HCT116 (cell line): ENCODE results near the gene GRM3. TPM values are rescaled to one million over a fixed set of nuclear protein-coding genes. Genes with fewer than 3 reads are reported as not detected.

ENCODE experiments used
- ATAC-seq: fragments of 200-7000 bp; cut with Tn5 transposase; 2 replicates; pipeline ENCODE4 v1.9.1; 2020; ENCODE audit warnings: mild to moderate bottlenecking, moderate library complexity
- BruUV-seq: library from RNA; stranded (reverse); fragments of 400-500 nt; replicated peaks from 2 replicates; lab custom pipeline; 2021; lab: Mats Ljungman, UMichigan
- CTCF ChIA-PET: fragments of 300-600 bp; sonication (Branson Sonifier 250); formaldehyde crosslinking; loops from one replicate; lab custom pipeline; 2021; ENCODE audit warnings: antibody characterized with exemption; lab: Charles Lee
- POLR2A ChIA-PET: fragments of 300-600, 350-600 bp; sonication (Branson Sonifier 250); formaldehyde crosslinking; loops from one replicate; lab custom pipeline; 2021; ENCODE audit warnings: antibody characterized with exemption; lab: Charles Lee
- RAD21 ChIA-PET, 2 experiments: fragments of 300-600 bp; sonication (Branson Sonifier 250); formaldehyde crosslinking; loops; one replicate each; lab custom pipeline; 2023; ENCODE audit warnings: low total read pairs in 2 of 2; ENCODE audit not compliant: uncharacterized antibody in 2 of 2, unreplicated experiment in 2 of 2, low non-redundant PET in 1 of 2; lab: Charles Lee
- DNase-seq: peaks from one replicate; pipeline ENCODE4 v3.0.0-alpha.2; 2010; ENCODE audit warnings: low read depth, low spot score
- H2AFZ ChIP-seq: fragments of 200-600 bp; shearing (Covaris generic), sonication (generic); 2 replicates; pipeline ENCODE4 v1.6.1; 2017; ENCODE audit warnings: low read depth, mixed run types, mixed read lengths, antibody characterized with exemption, low read length; ENCODE audit not compliant: poor library complexity, severe bottlenecking
- H3K27ac ChIP-seq: 2 replicates; pipeline ENCODE4 v1.5.1; 2012; ENCODE audit warnings: low read depth, low read length
- H3K27me3 ChIP-seq: fragments of 200-600 bp; sonication (generic); 2 replicates; pipeline ENCODE4 v1.6.1; 2016; ENCODE audit warnings: mixed run types, low read length, mixed read lengths; ENCODE audit not compliant: insufficient read depth
- H3K36me3 ChIP-seq, 2 experiments: fragments of 200-500 bp in 1 of 2; fragments of 200-600 bp in 1 of 2; sonication (Bioruptor generic) in 1 of 2; sonication (generic) in 1 of 2; 2 replicates each; pipeline versions ENCODE4 v1.5.1 to v1.6.1; 2014 to 2016; ENCODE audit warnings: low read length in 2 of 2, inconsistent platforms in 1 of 2, mixed read lengths in 1 of 2, mixed run types in 1 of 2; ENCODE audit not compliant: insufficient read depth in 2 of 2, control insufficient read depth in 1 of 2
- H3K4me1 ChIP-seq, 2 experiments: fragments of 200-600 bp in 1 of 2; sonication (generic) in 1 of 2; 2 replicates each; pipeline versions ENCODE4 v1.5.1 to v1.6.1; 2012 to 2017; ENCODE audit warnings: low read length in 2 of 2, inconsistent platforms in 1 of 2, mild to moderate bottlenecking in 1 of 2, mixed read lengths in 1 of 2, mixed run types in 1 of 2, moderate library complexity in 1 of 2; ENCODE audit not compliant: insufficient read depth in 2 of 2, control insufficient read depth in 1 of 2
- H3K4me2 ChIP-seq: fragments of 200-600 bp; sonication (generic); 2 replicates; pipeline ENCODE4 v1.6.1; 2017; ENCODE audit warnings: mixed run types, low read length, mixed read lengths
- H3K4me3 ChIP-seq, 2 experiments: fragments of 200-600 bp in 1 of 2; sonication (generic) in 1 of 2; replicated peaks in 1 of 2; 2 replicates each; pipeline ENCODE4 v1.5.1; 2011 to 2016; ENCODE audit warnings: low read length in 2 of 2, control low read depth in 1 of 2, low read depth in 1 of 2, mild to moderate bottlenecking in 1 of 2, mixed read lengths in 1 of 2, mixed run types in 1 of 2
- H3K79me2 ChIP-seq: fragments of 200-600 bp; sonication (generic); 2 replicates; pipeline ENCODE4 v1.6.1; 2017; ENCODE audit warnings: mild to moderate bottlenecking, mixed run types, low read length, moderate library complexity, mixed read lengths; ENCODE audit not compliant: insufficient read depth
- H3K9ac ChIP-seq: fragments of 200-600 bp; sonication (generic); 2 replicates; pipeline ENCODE4 v1.6.1; 2016; ENCODE audit warnings: low read length, mixed read lengths
- H3K9me2 ChIP-seq: fragments of 200-600 bp; sonication (generic), shearing (Covaris generic); 2 replicates; pipeline ENCODE4 v1.6.1; 2017; ENCODE audit warnings: mixed run types, mild to moderate bottlenecking, moderate library complexity; ENCODE audit not compliant: insufficient read depth
- H3K9me3 ChIP-seq, 2 experiments: fragments of 200-500 bp in 1 of 2; fragments of 200-600 bp in 1 of 2; sonication (Bioruptor generic) in 1 of 2; sonication (generic) in 1 of 2; 2 replicates each; pipeline ENCODE4 v1.6.1; 2014 to 2017; ENCODE audit warnings: low read length in 2 of 2, mixed read lengths in 2 of 2, inconsistent platforms in 1 of 2, low read depth in 1 of 2, mild to moderate bottlenecking in 1 of 2, mixed run types in 1 of 2, moderate library complexity in 1 of 2; ENCODE audit not compliant: control insufficient read depth in 1 of 2, insufficient read depth in 1 of 2
- H4K20me1 ChIP-seq: fragments of 200-600 bp; sonication (generic), shearing (Covaris generic); 2 replicates; pipeline ENCODE4 v1.6.1; 2017; ENCODE audit warnings: mixed run types, mild to moderate bottlenecking, moderate library complexity; ENCODE audit not compliant: insufficient read depth
- CBX3 ChIP-seq: IDR thresholded peaks from 2 replicates; pipeline ENCODE4 v1.6.1; 2012; ENCODE audit warnings: low read depth
- CEBPB ChIP-seq: IDR thresholded peaks from 2 replicates; pipeline ENCODE4 v1.6.1; 2012; ENCODE audit warnings: low read depth
- EZH2phosphoT487 ChIP-seq: fragments of 200-600 bp; IDR thresholded peaks from 2 replicates; pipeline ENCODE4 v1.6.1; 2018; ENCODE audit warnings: antibody characterized with exemption, borderline replicate concordance
- FOSL1 ChIP-seq: IDR thresholded peaks from 2 replicates; pipeline ENCODE4 v1.6.1; 2012; ENCODE audit warnings: low read depth
- MAX ChIP-seq: IDR thresholded peaks from 2 replicates; pipeline ENCODE4 v1.6.1; 2012
- POLR2A ChIP-seq: IDR thresholded peaks from 2 replicates; pipeline ENCODE4 v1.7.0; 2011; ENCODE audit warnings: borderline replicate concordance; ENCODE audit not compliant: insufficient read depth, insufficient read length; ENCODE audit errors: extremely low read depth
- POLR2AphosphoS5 ChIP-seq: IDR thresholded peaks from 2 replicates; pipeline ENCODE4 v1.6.1; 2011; ENCODE audit warnings: mild to moderate bottlenecking, low read depth, low read length, moderate library complexity
- RAD21 ChIP-seq: IDR thresholded peaks from 2 replicates; pipeline ENCODE4 v1.6.1; 2012; ENCODE audit warnings: low read depth, mild to moderate bottlenecking
- SIN3A ChIP-seq: IDR thresholded peaks from 2 replicates; pipeline ENCODE4 v1.6.1; 2012; ENCODE audit warnings: low read depth
- SP1 ChIP-seq: IDR thresholded peaks from 2 replicates; pipeline ENCODE4 v1.6.1; 2012; ENCODE audit warnings: low read depth
- SRF ChIP-seq: IDR thresholded peaks from 2 replicates; pipeline ENCODE4 v1.6.1; 2012; ENCODE audit warnings: low read depth
- TCF7L2 ChIP-seq: IDR thresholded peaks from 2 replicates; pipeline ENCODE4 v1.7.0; 2011; ENCODE audit warnings: borderline replicate concordance, inconsistent platforms; ENCODE audit not compliant: insufficient read depth, insufficient read length; ENCODE audit errors: extremely low read depth
- YY1 ChIP-seq: IDR thresholded peaks from 2 replicates; pipeline ENCODE4 v1.6.1; 2011; ENCODE audit warnings: low read length, low read depth, moderate library complexity, mild to moderate bottlenecking; ENCODE audit not compliant: insufficient replicate concordance; ENCODE audit errors: extremely low read depth
- ZBTB33 ChIP-seq: IDR thresholded peaks from 2 replicates; pipeline ENCODE4 v1.6.1; 2011; ENCODE audit warnings: mild to moderate bottlenecking, low read length, moderate library complexity; ENCODE audit not compliant: insufficient replicate concordance; ENCODE audit errors: extremely low read depth
- ZFX ChIP-seq: fragments of 450-650 bp; IDR thresholded peaks from 2 replicates; pipeline ENCODE4 v1.6.1; 2017
- ZNF274 ChIP-seq: fragments of 200-500 bp; sonication (Bioruptor generic); IDR thresholded peaks from 2 replicates; pipeline ENCODE4 v1.6.1; 2014; ENCODE audit warnings: mild to moderate bottlenecking, low read depth, low read length, inconsistent platforms
- intact Hi-C: fragments of 100-400 bp; cut with micrococcal nuclease; formaldehyde crosslinking; loops from 2 replicates; pipeline ENCODE4 v1.10.0; 2022
- total RNA-seq: library from RNA; stranded (reverse); gene quantifications from one replicate; pipeline ENCODE4 v1.2.1, GENCODE V29; 2021; ENCODE audit not compliant: unreplicated experiment

GRM3 gene
- total RNA-seq, 1 experiment from 2014 or later, result not detected

GRCh38 chr7:86837235-86837634, 193.5 kb downstream of the GRM3 start:
- Histone ChIP-seq H3K4me1 (no peaks in the 10 kb centered on the region), H3K79me2 (no peaks in the 10 kb centered on the region), H2AFZ (no peak overlapping the region), H3K9me3 (no peaks in the 10 kb centered on the region), H3K9ac (no peak overlapping the region), H3K4me2 (no peak overlapping the region), H3K4me3 (no peak overlapping the region), H3K27ac (no peak overlapping the region), H4K20me1 (no peaks in the 10 kb centered on the region), H3K9me2 (no peaks in the 10 kb centered on the region), H3K36me3 (no peaks in the 10 kb centered on the region), H3K27me3 (no peaks in the 10 kb centered on the region)
- TF ChIP-seq SRF, result no peak
- no peak for TF ChIP-seq CBX3
- TF ChIP-seq ZBTB33, result no peak
- no peak for TF ChIP-seq TCF7L2
- no peak for TF ChIP-seq ZNF274
- TF ChIP-seq RAD21, result no peak
- no peak for TF ChIP-seq POLR2A
- no peak for TF ChIP-seq YY1
- no peak for TF ChIP-seq POLR2AphosphoS5
- TF ChIP-seq EZH2phosphoT487, result no peak
- no peak for TF ChIP-seq CEBPB
- no peak for TF ChIP-seq FOSL1
- no peak for TF ChIP-seq ZFX
- no peak for TF ChIP-seq SP1
- no peak for TF ChIP-seq SIN3A
- TF ChIP-seq MAX, result no peak
- intact Hi-C loops, result no loop called here
- ChIA-PET POLR2A (no interaction called here), CTCF (no interaction called here), RAD21 (no interaction called here)
- ATAC-seq (no peak), DNase-seq (no peak)
- BruUV-seq, result no TSS peak
